NCI-H1436 (cell line): ENCODE results near the gene ASB2.
A peak's percentile ranks its signal among the peaks of the same experiment; 100 is the strongest.

Source experiments
- DNase-seq: peaks from one replicate; lab custom pipeline; 2025; lab: John Stamatoyannopoulos, UW

Gene ASB2

GRCh38 chr14:93902619-93903307 is 73.6 kb downstream of the ASB2 start:
- DNase-seq, result no peak

DNA sequence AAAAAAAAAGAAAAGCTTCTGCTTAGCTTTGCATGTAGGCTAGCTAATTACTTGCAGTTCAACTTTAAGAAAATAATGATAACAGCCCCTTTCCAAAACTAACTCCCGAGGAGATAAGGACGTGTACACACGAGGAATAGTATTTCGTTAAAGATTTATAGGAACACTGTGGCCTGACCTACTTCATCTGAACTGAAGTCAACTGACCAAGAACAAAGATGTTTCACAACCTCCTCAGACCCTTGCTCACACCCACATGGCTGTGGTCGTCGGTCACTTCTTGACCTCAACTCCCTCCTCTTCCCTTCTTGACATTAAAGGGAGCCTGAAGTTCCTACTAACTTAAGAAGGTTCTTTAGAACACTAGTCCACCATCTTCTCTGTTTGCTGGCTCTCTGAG is 74.6 kb downstream of the ASB2 start:
- no peak for DNase-seq

- DNase-seq, result no peak
These were observed 77.6 kb downstream of the ASB2 start for GRCh38 chr14:93898731-93899130.

DNA sequence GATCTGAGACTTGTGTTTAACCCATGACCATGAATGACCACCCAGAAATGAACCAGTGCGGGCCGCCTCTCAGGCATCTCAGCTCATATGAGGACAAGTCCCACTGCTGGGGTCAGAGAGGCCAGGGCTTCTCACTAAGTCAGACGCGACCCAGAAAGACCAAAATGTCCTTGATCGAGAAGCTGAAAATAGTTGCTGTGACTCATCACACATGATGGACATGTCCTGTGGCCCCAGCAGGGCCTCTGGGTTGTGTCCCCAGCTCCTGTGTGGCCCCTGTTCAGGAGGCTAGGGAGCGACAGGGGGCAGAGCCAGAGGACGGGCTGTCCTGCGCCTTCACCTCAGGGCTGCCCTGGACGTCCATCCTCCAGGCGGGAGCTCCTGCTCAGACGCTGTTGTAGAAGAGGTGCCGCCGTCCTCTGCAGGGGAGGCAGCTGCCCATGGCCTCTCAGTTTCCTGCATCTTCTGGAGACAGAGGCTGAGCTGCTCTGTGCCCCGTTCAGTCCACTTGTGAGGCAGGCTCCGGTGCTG is 78.2 kb downstream of the ASB2 start:
- no peak for DNase-seq

GRCh38 chr14:93897476-93897845 is 78.9 kb downstream of the ASB2 start:
- DNase-seq, result no peak

DNA sequence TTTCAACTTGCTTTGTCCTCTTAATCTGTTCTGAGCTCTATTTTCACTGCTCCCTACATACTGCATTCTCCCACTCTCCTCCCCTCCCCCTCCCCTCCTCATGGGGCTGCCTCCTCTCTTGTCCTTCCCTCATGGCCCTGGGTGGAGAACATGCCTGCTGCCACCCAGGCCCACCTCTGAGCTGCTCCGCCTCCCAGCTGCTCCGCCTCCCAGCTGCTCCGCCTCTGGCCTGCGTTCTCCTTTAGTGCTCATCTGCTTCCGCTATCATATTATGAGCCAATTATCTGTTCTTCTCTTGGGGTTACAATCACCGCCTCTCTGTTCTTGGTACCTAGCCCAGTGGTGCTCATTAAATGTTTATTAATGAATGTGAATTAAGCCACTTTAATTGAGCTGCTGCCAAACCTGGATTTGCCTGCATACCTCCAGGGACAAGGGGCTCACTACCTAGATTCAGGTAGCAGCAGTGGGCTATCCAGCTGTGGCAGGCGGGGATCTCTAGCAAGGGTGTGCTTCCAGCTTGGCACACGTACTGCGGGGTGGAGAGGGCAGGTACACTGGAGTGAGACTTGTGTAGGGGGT is 81.3 kb downstream of the ASB2 start:
- no peak for DNase-seq

- no peak for DNase-seq
These were observed 82.6 kb downstream of the ASB2 start for GRCh38 chr14:93893661-93894261.

- DNase-seq, result peak; percentile 5
These were observed 83.3 kb downstream of the ASB2 start for GRCh38 chr14:93892923-93893558.

- DNase-seq, result no peak
These were observed 83.9 kb downstream of the ASB2 start for GRCh38 chr14:93892505-93892839.

DNA sequence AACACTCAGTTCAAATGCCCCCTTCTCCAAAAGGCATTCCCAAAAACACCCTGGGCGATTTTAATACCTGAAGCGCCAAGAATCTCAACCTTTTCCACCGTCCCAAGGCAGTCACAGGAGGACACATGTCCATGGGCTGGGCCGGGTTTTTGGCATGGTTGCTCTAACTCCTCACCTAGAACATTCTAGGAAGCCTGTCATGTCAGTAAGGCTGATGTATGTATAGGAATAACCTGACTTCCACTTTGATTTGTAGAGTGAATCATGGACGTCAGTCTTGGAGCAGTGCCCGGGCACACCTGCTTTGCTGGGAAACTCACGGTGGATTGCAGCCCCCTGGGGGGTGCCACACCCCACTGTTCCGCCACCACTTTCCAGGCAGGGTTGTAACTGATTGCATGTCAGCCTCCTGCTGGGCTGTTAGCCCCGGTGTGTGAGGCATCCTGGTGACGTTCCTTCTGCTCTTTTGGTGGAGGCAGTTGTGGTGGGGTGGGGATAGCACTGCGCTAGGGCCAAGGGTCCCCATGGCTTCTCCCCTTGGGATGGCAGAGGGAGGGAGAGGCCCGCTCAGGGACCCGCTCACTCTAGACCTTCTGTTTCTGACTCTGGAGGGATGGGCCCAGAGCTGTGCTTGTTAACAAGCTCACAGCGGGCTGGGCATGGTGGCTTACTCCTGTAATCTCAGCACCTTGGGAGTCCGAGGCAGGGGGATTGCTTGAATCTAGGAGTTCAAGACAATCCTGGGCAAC is 84.4 kb downstream of the ASB2 start:
- DNase-seq, result no peak

DNA sequence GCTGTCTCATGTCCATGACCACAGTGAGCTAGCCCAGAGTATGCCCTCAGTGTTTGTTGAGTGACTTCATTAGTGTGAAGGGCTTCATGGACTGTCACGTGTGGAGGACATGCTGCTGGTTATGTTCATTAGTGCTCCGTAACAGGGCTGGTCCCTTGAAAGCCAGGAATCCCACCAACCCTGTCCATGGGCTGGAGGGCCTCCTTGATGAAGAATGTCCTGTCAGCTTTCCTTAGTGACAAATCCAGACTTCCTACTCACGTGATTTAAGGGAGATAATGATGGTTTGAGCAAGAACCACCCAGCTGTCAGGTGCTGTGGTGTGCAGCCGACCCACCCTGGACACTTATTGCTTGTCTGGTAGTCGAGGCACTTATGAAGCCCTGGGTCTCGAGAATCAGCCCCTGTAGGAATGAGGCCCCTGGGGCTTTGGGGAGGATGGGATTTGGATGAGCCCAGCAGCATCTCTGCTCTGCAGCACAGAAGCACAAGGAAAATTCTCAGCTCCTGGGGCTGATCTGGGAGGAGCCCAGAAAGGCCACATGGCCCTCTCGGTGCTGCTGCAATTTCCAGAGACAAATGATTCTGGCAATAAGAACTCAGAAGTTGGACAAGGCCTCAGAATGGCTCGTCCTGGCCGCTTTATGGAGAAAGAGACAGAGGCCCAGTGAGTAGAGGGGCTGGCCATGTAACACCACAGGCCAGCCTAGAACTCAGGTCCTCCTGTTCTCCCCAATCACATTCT is 86.5 kb downstream of the ASB2 start:
- DNase-seq, result no peak

DNA sequence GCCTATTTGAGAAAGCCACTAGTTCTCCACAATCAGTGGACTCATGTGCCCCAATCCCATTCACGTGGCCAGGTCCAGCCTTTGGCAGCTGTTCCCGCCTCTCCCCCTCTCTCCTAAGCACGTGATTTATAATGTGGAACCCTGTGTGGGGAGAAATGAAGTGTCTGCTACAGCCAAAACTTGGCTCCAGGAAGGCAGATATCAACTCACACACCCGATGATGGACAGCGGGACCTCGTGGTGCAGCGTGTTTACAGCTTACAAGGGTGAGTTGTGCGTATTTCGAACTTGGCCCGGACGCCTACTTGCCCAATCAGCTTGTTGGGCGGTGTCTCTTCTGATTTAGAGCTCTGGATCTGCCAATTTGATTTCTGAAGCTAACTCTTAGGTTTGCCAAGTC is 87.4 kb downstream of the ASB2 start:
- DNase-seq, result no peak

DNA sequence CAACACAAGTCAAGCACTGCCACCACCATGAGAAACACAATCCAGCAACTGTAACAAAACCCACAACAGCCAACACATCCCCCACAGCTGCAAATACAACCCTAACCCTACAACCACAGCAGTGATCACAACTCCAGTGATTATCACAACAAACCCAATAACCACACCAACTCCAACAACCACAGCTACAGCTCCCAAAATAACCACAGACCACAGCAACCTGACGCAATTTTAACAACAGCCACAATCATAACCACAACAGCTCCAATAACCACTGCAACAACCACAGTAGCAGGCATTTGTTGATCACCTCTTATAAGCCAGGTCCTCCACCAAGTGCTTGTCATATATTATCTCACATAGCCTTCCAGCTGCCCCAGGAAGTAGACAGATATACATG is 91.4 kb downstream of the ASB2 start:
- DNase-seq, result no peak
